ENCODE results near the gene LKAAEAR1. TPM values are rescaled to one million over a fixed set of nuclear protein-coding genes. Genes with fewer than 3 reads are reported as not detected.

LKAAEAR1 gene
- total and polyA plus RNA-seq, 2 of the 13 experiments (the other 11 are each of a cell fraction or from before 2014, with no cell fraction given): not detected

GRCh38 chr20:64112691-64113443, 28.7 kb upstream of the LKAAEAR1 start:
- TF ChIP-seq ZBTB42 (CRISPR knock-in tag; IDR thresholded peaks at IDR 0.05) (no peak), FOXC1 (CRISPR knock-in tag; IDR thresholded peaks at IDR 0.05; ENCODE audit: borderline replicate concordance) (no peak), ZNF562 (CRISPR knock-in tag; IDR thresholded peaks at IDR 0.05; ENCODE audit: borderline replicate concordance) (no peak), ZNF687 (CRISPR knock-in tag; IDR thresholded peaks at IDR 0.05) (0 out of 2 replicates have a peak, but pooled peaks have one; percentile 1), ZFP36 (IDR thresholded peaks at IDR 0.05; ENCODE audit: borderline replicate concordance, low read depth, low read length, partially characterized antibody) (peak; percentile 70), JUN (CRISPR knock-in tag; IDR thresholded peaks at IDR 0.05) (no peak), NKX3-1 (CRISPR knock-in tag; IDR thresholded peaks at IDR 0.05) (no peak), ZNF431 (CRISPR knock-in tag; IDR thresholded peaks at IDR 0.05; ENCODE audit: borderline replicate concordance, low read depth) (no peak), ZMYM3 (CRISPR knock-in tag; IDR thresholded peaks at IDR 0.05) (peak; percentile 65), SP2 (CRISPR knock-in tag; IDR thresholded peaks at IDR 0.05) (0 out of 2 replicates have a peak, but pooled peaks have one; percentile 16), MAFG (CRISPR knock-in tag; IDR thresholded peaks at IDR 0.05) (no peak), CREM (IDR thresholded peaks at IDR 0.05) (no peak), CREM (CRISPR knock-in tag; IDR thresholded peaks at IDR 0.05) (no peak), ARNT2 (CRISPR knock-in tag; IDR thresholded peaks at IDR 0.05; ENCODE audit: low read depth) (no peak), ZNF292 (CRISPR knock-in tag; IDR thresholded peaks at IDR 0.05; ENCODE audit: borderline replicate concordance, low read depth) (0 out of 2 replicates have a peak, but pooled peaks have one; percentile 20), ZNF530 (CRISPR knock-in tag; IDR thresholded peaks at IDR 0.05; ENCODE audit: low read depth) (no peak), HIVEP1 (CRISPR knock-in tag; IDR thresholded peaks at IDR 0.05) (no peak)
- DNase-seq (ENCODE audit: low spot score) (no peak), ATAC-seq (no peak; the same call in 2 of the 3 replicates), FAIRE-seq (no peak)
- Histone ChIP-seq H3K4me1 (ENCODE audit: insufficient read depth, low read length) (peaks cover 21% of the 10 kb centered on the region), H3K9me3 (ENCODE audit: low read length) (no peaks in the 10 kb centered on the region), H3K4me2 (ENCODE audit: low read depth, low read length) (no peak overlapping the region), H3K4me3 (replicated peaks in 1 of 3; ENCODE audit: insufficient read depth in 1 of 3, low read depth in 2 of 3, low read length in 3 of 3) (no peak overlapping the region), H3K9ac (ENCODE audit: insufficient read depth, low read depth, low read length) (no peak overlapping the region), H3K27ac (ENCODE audit: extremely low read length, insufficient read depth, low read length) (no peak overlapping the region), H2AFZ (ENCODE audit: low read length) (no peak overlapping the region), H3K79me2 (ENCODE audit: insufficient read depth, low read length) (no peaks in the 10 kb centered on the region), H3K36me3 (replicated peaks in 1 of 2; ENCODE audit: control insufficient read depth in 1 of 2, insufficient read depth in 2 of 2, low read length in 2 of 2) (no peaks in the 10 kb centered on the region), H4K20me1 (ENCODE audit: insufficient read depth, low read length) (peaks cover 5% of the 10 kb centered on the region; the same call in 1 of the 2 replicates), H3K27me3 (ENCODE audit: control insufficient read depth in 1 of 2, insufficient read depth in 2 of 2, low read length in 2 of 2) (peaks cover 34 to 73% of the 10 kb centered on the region in 2 experiments)
- intact Hi-C loops (cut with micrococcal nuclease; ENCODE audit: unreplicated experiment) (no loop called here), in situ Hi-C loops (cut with HindIII; ENCODE audit: extremely low pct_ligation_motif_present, low pct_unique_long_range_greater_than_20kb) (no loop called here)
- ChIA-PET CTCF (ENCODE audit: low intra/inter-chr PET ratio, low total read pairs) (no interaction called here), POLR2A (no interaction called here)
- 23% methylated on average over 17 of the region's 18 CpGs for WGBS (ENCODE audit: low lambda C conversion rate)
- no TSS peak for BruUV-seq (replicated peaks)

All from HepG2 (cell line).